IMR-90 (cell line): Measurements from ENCODE around the gene LRRC75A. TPM values are rescaled to one million over a fixed set of nuclear protein-coding genes. Genes with fewer than 3 reads are reported as not detected.

Experiments
- ATAC-seq: fragments of 200-7000 bp; cut with Tn5 transposase; 2 replicates; pipeline ENCODE4 v1.9.1; 2020; ENCODE audit warnings: low read depth, mild to moderate bottlenecking, moderate library complexity
- BruUV-seq: library from RNA; stranded (reverse); fragments of 400-500 nt; replicated peaks from 2 replicates; lab custom pipeline; 2021; lab: Mats Ljungman, UMichigan
- CTCF ChIA-PET: fragments of 300-600 bp; formaldehyde crosslinking; extraction: SDS; loops from one replicate; lab custom pipeline; 2021; ENCODE audit warnings: antibody characterized with exemption; lab: Yijun Ruan, JAX
- POLR2A ChIA-PET: fragments of 300-600 bp; sonication (Branson Sonifier 250); formaldehyde crosslinking; loops from one replicate; lab custom pipeline; 2022; ENCODE audit warnings: antibody characterized with exemption; ENCODE audit not compliant: unreplicated experiment; lab: Charles Lee
- DNase-seq: peaks from one replicate; pipeline ENCODE4 v3.0.0; 2013
- H2AFZ ChIP-seq: replicated peaks from 2 replicates; pipeline ENCODE3; 2013; ENCODE audit warnings: low read length, mild to moderate bottlenecking; ENCODE audit not compliant: poor library complexity
- H2AK5ac ChIP-seq: 2 replicates; pipeline ENCODE4 v1.6.1; 2013; ENCODE audit warnings: low read depth, low read length, inconsistent platforms
- H2AK9ac ChIP-seq: replicated peaks from 2 replicates; pipeline ENCODE3; 2013; ENCODE audit warnings: mild to moderate bottlenecking, low read depth, low read length, moderate library complexity; ENCODE audit not compliant: poor library complexity
- H2BK120ac ChIP-seq: 2 replicates; pipeline ENCODE4 v1.6.1; 2013; ENCODE audit warnings: low read depth, low read length, inconsistent platforms
- H2BK15ac ChIP-seq: 3 replicates; pipeline ENCODE4 v1.6.1; 2013; ENCODE audit warnings: low read depth, low read length, inconsistent platforms
- H2BK20ac ChIP-seq: 2 replicates; pipeline ENCODE4 v1.6.1; 2013; ENCODE audit warnings: low read depth, mild to moderate bottlenecking, inconsistent platforms, low read length, moderate library complexity
- H2BK5ac ChIP-seq: 2 replicates; pipeline ENCODE4 v1.6.1; 2013; ENCODE audit warnings: mild to moderate bottlenecking, low read depth, low read length, inconsistent platforms; ENCODE audit not compliant: poor library complexity, severe bottlenecking
- H3K14ac ChIP-seq: replicated peaks from 2 replicates; pipeline ENCODE4 v1.6.1; 2013; ENCODE audit warnings: low read depth, low read length, inconsistent platforms
- H3K18ac ChIP-seq: 2 replicates; pipeline ENCODE4 v1.6.1; 2013; ENCODE audit warnings: low read depth, low read length, control low read depth
- H3K23ac ChIP-seq: 2 replicates; pipeline ENCODE4 v1.6.1; 2013; ENCODE audit warnings: low read depth, low read length, inconsistent platforms
- H3K27ac ChIP-seq: 2 replicates; pipeline ENCODE4 v1.5.1; 2013; ENCODE audit warnings: mild to moderate bottlenecking, control low read depth, low read length; ENCODE audit not compliant: insufficient read depth
- H3K27me3 ChIP-seq: 2 replicates; pipeline ENCODE4 v1.6.1; 2013; ENCODE audit warnings: low read length; ENCODE audit not compliant: control insufficient read depth, insufficient read depth
- H3K36me3 ChIP-seq: 2 replicates; pipeline ENCODE4 v1.6.1; 2013; ENCODE audit warnings: low read length, mixed read lengths; ENCODE audit not compliant: control insufficient read depth, insufficient read depth
- H3K4ac ChIP-seq: 2 replicates; pipeline ENCODE4 v1.6.1; 2013; ENCODE audit warnings: low read depth, low read length, inconsistent platforms
- H3K4me1 ChIP-seq: 2 replicates; pipeline ENCODE4 v1.6.1; 2013; ENCODE audit warnings: low read length, mixed read lengths; ENCODE audit not compliant: control insufficient read depth, insufficient read depth
- H3K4me2 ChIP-seq: 2 replicates; pipeline ENCODE4 v1.6.1; 2013; ENCODE audit warnings: low read depth, mild to moderate bottlenecking, control low read depth, low read length, moderate library complexity
- H3K4me3 ChIP-seq: 2 replicates; pipeline ENCODE4 v1.5.1; 2013; ENCODE audit warnings: low read depth, mild to moderate bottlenecking, control low read depth, low read length, moderate library complexity; ENCODE audit not compliant: insufficient read depth
- H3K56ac ChIP-seq: 2 replicates; pipeline ENCODE4 v1.6.1; 2013; ENCODE audit warnings: low read length, inconsistent platforms; ENCODE audit not compliant: insufficient read depth; ENCODE audit errors: extremely low read depth
- H3K79me1 ChIP-seq, 2 experiments: 2 replicates each; pipeline ENCODE4 v1.6.1; 2013; ENCODE audit warnings: low read length in 2 of 2, inconsistent platforms in 1 of 2, low read depth in 1 of 2
- H3K9ac ChIP-seq: 2 replicates; pipeline ENCODE4 v1.6.1; 2013; ENCODE audit warnings: low read depth, low read length, control low read depth
- H3K9me1 ChIP-seq: 2 replicates; pipeline ENCODE4 v1.6.1; 2013; ENCODE audit warnings: low read length, inconsistent platforms; ENCODE audit not compliant: insufficient read depth
- H3K9me3 ChIP-seq: 2 replicates; pipeline ENCODE4 v1.6.1; 2013; ENCODE audit warnings: low read length; ENCODE audit not compliant: control insufficient read depth, insufficient read depth
- H4K20me1 ChIP-seq: 2 replicates; pipeline ENCODE4 v1.6.1; 2013; ENCODE audit warnings: low read length, inconsistent platforms; ENCODE audit not compliant: insufficient read depth
- H4K5ac ChIP-seq: 2 replicates; pipeline ENCODE4 v1.6.1; 2013; ENCODE audit warnings: mild to moderate bottlenecking, low read depth, low read length, control low read depth
- H4K8ac ChIP-seq, 2 experiments: 2 replicates each; pipeline ENCODE4 v1.6.1; 2013; ENCODE audit warnings: low read depth in 2 of 2, low read length in 2 of 2, control low read depth in 1 of 2, inconsistent platforms in 1 of 2
- H4K91ac ChIP-seq: 2 replicates; pipeline ENCODE4 v1.6.1; 2013; ENCODE audit warnings: low read depth, low read length, inconsistent platforms; ENCODE audit not compliant: insufficient read depth
- BHLHE40 ChIP-seq: fragments of 150-350 bp; IDR thresholded peaks from 2 replicates; pipeline ENCODE4 v1.6.1; 2016; ENCODE audit warnings: mild to moderate bottlenecking, low read depth, low read length
- CEBPB ChIP-seq: IDR thresholded peaks from 2 replicates; pipeline ENCODE4 v1.6.1; 2012; ENCODE audit warnings: low read depth, low read length, improper control_type of control experiment
- CHD1 ChIP-seq: IDR thresholded peaks from 2 replicates; pipeline ENCODE4 v1.6.1; 2012; ENCODE audit warnings: low read depth, low read length, improper control_type of control experiment
- FOS ChIP-seq: fragments of 150-350 bp; IDR thresholded peaks from 2 replicates; pipeline ENCODE4 v1.6.1; 2016; ENCODE audit warnings: low read depth, low read length
- MAFK ChIP-seq: IDR thresholded peaks from 2 replicates; pipeline ENCODE4 v1.6.1; 2012; ENCODE audit warnings: low read depth, low read length, improper control_type of control experiment
- MXI1 ChIP-seq: IDR thresholded peaks from 2 replicates; pipeline ENCODE4 v1.6.1; 2012; ENCODE audit warnings: low read depth, mild to moderate bottlenecking, low read length, moderate library complexity, borderline replicate concordance
- NFE2L2 ChIP-seq: fragments of 150-350 bp; IDR thresholded peaks from 2 replicates; pipeline ENCODE4 v1.6.1; 2016; ENCODE audit warnings: low read depth, mild to moderate bottlenecking, low read length
- POLR2A ChIP-seq: IDR thresholded peaks from 2 replicates; pipeline ENCODE4 v1.6.1; 2012; ENCODE audit warnings: mild to moderate bottlenecking, low read depth, low read length
- RAD21 ChIP-seq: IDR thresholded peaks from 2 replicates; pipeline ENCODE4 v1.6.1; 2012; ENCODE audit warnings: low read length, improper control_type of control experiment
- RCOR1 ChIP-seq: IDR thresholded peaks from 2 replicates; pipeline ENCODE4 v1.6.1; 2012; ENCODE audit warnings: mild to moderate bottlenecking, low read length, improper control_type of control experiment; ENCODE audit not compliant: insufficient replicate concordance
- SMC3 ChIP-seq: fragments of 150-350 bp; IDR thresholded peaks from 2 replicates; pipeline ENCODE4 v1.6.1; 2016; ENCODE audit warnings: low read depth, mild to moderate bottlenecking, antibody characterized with exemption, low read length, moderate library complexity
- WGBS, 2 experiments: methylation state at CpG; one replicate each; pipeline versions ENCODE4 v1.1.5 to v1.1.7; 2013; ENCODE audit warnings: missing lambda C conversion rate in 2 of 2; ENCODE audit not compliant: insufficient read length in 1 of 2; ENCODE audit errors: extremely low coverage in 2 of 2; 5-methylcytosine and 5-hydroxymethylcytosine counted together
- dilution Hi-C: fragments of 300-500 bp; cut with HindIII; formaldehyde crosslinking; loops from one replicate; pipeline ENCODE4 v1.14.3; 2018; ENCODE audit warnings: low sequenced_read_pairs; ENCODE audit not compliant: unreplicated experiment
- in situ Hi-C: fragments of 300-500 bp; cut with MboI; formaldehyde crosslinking; loops from 3 replicates; pipeline ENCODE4 v1.14.3; 2019; ENCODE audit warnings: low sequenced_read_pairs, inconsistent platforms, mixed read lengths
- intact Hi-C: fragments of 100-400 bp; cut with micrococcal nuclease; formaldehyde crosslinking; loops from 2 replicates; pipeline ENCODE4 v1.10.0; 2022
- polyA plus RNA-seq, 3 experiments: library from polyadenylated mRNA; depleted of rRNA; stranded (reverse); fragments of >200 nt; gene quantifications; 2 replicates each; pipeline ENCODE4 v1.2.3, GENCODE V29; 2012; ENCODE audit warnings: low replicate concordance in 1 of 3
- total RNA-seq: library from RNA; depleted of rRNA; stranded (reverse); fragments of >200 nt; gene quantifications from 2 replicates; pipeline ENCODE4 v1.2.3, GENCODE V29; 2012
- TF ChIP-seq, protein P1 (sequence below): conservative IDR thresholded peaks from 2 replicates; pipeline ENCODE4 v1.5.1; 2012; ENCODE audit warnings: mild to moderate bottlenecking, low read depth, low read length, improper control_type of control experiment
- TF ChIP-seq, protein P2 (sequence below): fragments of 150-350 bp; IDR thresholded peaks from 2 replicates; pipeline ENCODE4 v1.6.1; 2017; ENCODE audit warnings: mild to moderate bottlenecking, antibody characterized with exemption, low read length, low read depth
- TF ChIP-seq, protein P3 (sequence below): fragments of 150-350 bp; IDR thresholded peaks from 2 replicates; pipeline ENCODE4 v1.6.1; 2016; ENCODE audit warnings: low read depth, mild to moderate bottlenecking, low read length, moderate library complexity, borderline replicate concordance

The LRRC75A gene
- total and polyA plus RNA-seq, 2 of the 4 experiments (the other 2 are of a cell fraction) = 0.72 to 1.0 TPM

DNA sequence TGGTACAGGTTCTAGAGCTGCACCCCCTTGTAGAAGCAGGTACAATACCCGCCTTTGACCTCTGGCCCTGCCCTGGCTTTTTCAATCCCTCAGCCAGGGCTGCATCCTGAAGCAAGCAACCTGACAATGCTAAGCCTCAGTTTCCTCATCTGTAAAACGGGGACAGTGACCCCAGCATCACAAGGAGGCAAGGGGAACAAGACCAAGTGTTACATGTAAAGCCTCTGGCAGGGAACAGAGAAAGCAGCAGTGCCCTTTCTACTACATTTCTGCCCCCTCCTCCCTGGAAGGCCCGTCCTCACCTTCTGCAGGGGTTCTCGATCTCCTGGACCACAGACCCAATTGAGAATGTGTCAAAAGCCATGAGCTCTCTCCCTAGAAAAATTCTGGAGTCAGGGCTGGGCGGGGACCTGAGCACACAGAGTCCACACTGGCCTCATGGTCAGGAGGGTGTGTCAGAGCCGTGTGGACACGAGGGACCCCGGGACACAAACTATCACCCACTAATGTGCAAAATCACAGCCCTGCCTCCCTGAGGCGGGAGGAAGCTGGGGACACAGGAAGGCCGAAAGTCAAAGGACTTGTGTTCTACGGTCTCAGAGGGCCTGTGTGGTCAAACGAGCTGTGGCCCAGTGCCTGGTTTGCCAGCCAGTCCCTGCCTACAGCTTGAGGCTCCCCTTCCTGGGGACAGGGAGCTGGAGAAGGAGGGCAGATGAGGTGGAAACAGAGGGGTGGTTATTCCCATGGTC is 27.5 kb downstream of the LRRC75A start:
- intact Hi-C loops = no loop called here
- no peak overlapping the region for H2BK5ac ChIP-seq
- no peak overlapping the region for H3K4me3 ChIP-seq
- H2BK20ac ChIP-seq = no peak overlapping the region
- H4K5ac ChIP-seq = no peak overlapping the region
- no peaks in the 10 kb centered on the region; a peak in 1 of 4 replicates for H3K79me1 ChIP-seq
- CTCF ChIA-PET = interaction anchor here (1.3 to 1.4 kb wide), 3 partner anchors 12 to 56 kb away, joined by 3 to 8 read pairs (median 5); no protein-coding TSS in a partner anchor
- no peaks in the 10 kb centered on the region for H3K9me3 ChIP-seq
- WGBS, 2 experiments = 89% methylated on average over 7 of the region's 12 CpGs; no CpG with 5 or more reads in 1 of the 2 experiments
- no peaks in the 10 kb centered on the region; the same call in 1 of the 2 replicates for H3K36me3 ChIP-seq
- H4K8ac ChIP-seq = no peak overlapping the region
- no peaks in the 10 kb centered on the region for H3K27me3 ChIP-seq
- POLR2A ChIA-PET = no interaction called here
- ATAC-seq (no peak), DNase-seq (no peak)
- H2AFZ ChIP-seq = peak overlapping the region; percentile 7
- no TSS peak for BruUV-seq
- no peak overlapping the region for H3K27ac ChIP-seq
- no peak overlapping the region for H3K4me2 ChIP-seq
- dilution Hi-C loops = no loop called here
- H4K91ac ChIP-seq = no peak overlapping the region
- no peak overlapping the region; the same call in 1 of the 2 replicates for H3K18ac ChIP-seq
- peaks cover 7% of the 10 kb centered on the region; the same call in 1 of the 2 replicates for H3K9me1 ChIP-seq
- peaks cover 3% of the 10 kb centered on the region for H4K20me1 ChIP-seq
- peak overlapping the region; percentile 30 for H2AK9ac ChIP-seq
- no peak overlapping the region for H3K14ac ChIP-seq
- H3K9ac ChIP-seq = no peak overlapping the region
- H2BK120ac ChIP-seq = no peak overlapping the region
- no peak overlapping the region; the same call in 2 of the 3 replicates for H2BK15ac ChIP-seq
- in situ Hi-C loops = loop anchor here (5.0 kb wide), 1 partner anchor 53 kb away; no protein-coding TSS in a partner anchor
- 0 out of 2 replicates have a peak overlapping the region, but pooled peaks have one; percentile 18 for H2AK5ac ChIP-seq
- H3K4ac ChIP-seq = no peak overlapping the region; the same call in 1 of the 2 replicates
- H3K23ac ChIP-seq = no peak overlapping the region
- no peak overlapping the region; the same call in 1 of the 2 replicates for H3K56ac ChIP-seq
- peaks cover 14% of the 10 kb centered on the region for H3K4me1 ChIP-seq
- TF ChIP-seq FOS (no peak), NFE2L2 (no peak), MXI1 (no peak), RCOR1 (no peak), CHD1 (no peak), SMC3 (no peak), MAFK (no peak), RAD21 (no peak), BHLHE40 (no peak), POLR2A (no peak), CEBPB (no peak)
- TF ChIP-seq, protein P1, sequence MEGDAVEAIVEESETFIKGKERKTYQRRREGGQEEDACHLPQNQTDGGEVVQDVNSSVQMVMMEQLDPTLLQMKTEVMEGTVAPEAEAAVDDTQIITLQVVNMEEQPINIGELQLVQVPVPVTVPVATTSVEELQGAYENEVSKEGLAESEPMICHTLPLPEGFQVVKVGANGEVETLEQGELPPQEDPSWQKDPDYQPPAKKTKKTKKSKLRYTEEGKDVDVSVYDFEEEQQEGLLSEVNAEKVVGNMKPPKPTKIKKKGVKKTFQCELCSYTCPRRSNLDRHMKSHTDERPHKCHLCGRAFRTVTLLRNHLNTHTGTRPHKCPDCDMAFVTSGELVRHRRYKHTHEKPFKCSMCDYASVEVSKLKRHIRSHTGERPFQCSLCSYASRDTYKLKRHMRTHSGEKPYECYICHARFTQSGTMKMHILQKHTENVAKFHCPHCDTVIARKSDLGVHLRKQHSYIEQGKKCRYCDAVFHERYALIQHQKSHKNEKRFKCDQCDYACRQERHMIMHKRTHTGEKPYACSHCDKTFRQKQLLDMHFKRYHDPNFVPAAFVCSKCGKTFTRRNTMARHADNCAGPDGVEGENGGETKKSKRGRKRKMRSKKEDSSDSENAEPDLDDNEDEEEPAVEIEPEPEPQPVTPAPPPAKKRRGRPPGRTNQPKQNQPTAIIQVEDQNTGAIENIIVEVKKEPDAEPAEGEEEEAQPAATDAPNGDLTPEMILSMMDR = no peak
- TF ChIP-seq, protein P2, sequence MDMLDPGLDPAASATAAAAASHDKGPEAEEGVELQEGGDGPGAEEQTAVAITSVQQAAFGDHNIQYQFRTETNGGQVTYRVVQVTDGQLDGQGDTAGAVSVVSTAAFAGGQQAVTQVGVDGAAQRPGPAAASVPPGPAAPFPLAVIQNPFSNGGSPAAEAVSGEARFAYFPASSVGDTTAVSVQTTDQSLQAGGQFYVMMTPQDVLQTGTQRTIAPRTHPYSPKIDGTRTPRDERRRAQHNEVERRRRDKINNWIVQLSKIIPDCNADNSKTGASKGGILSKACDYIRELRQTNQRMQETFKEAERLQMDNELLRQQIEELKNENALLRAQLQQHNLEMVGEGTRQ = no peak
- TF ChIP-seq, protein P3, sequence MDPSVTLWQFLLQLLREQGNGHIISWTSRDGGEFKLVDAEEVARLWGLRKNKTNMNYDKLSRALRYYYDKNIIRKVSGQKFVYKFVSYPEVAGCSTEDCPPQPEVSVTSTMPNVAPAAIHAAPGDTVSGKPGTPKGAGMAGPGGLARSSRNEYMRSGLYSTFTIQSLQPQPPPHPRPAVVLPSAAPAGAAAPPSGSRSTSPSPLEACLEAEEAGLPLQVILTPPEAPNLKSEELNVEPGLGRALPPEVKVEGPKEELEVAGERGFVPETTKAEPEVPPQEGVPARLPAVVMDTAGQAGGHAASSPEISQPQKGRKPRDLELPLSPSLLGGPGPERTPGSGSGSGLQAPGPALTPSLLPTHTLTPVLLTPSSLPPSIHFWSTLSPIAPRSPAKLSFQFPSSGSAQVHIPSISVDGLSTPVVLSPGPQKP = no peak
